Smooth muscle cell of the pulmonary artery (primary cell): Measurements from ENCODE around the gene GFER. TPM values are rescaled to one million over a fixed set of nuclear protein-coding genes. Genes with fewer than 3 reads are reported as not detected.

Experiments
- total RNA-seq: library from RNA; depleted of rRNA; stranded (reverse); fragments of >200 nt; gene quantifications from 2 replicates; pipeline ENCODE4 v1.2.3, GENCODE V29; 2014

The GFER gene
- 8.1 and 15.1 TPM in 2 replicates for total RNA-seq

DNA sequence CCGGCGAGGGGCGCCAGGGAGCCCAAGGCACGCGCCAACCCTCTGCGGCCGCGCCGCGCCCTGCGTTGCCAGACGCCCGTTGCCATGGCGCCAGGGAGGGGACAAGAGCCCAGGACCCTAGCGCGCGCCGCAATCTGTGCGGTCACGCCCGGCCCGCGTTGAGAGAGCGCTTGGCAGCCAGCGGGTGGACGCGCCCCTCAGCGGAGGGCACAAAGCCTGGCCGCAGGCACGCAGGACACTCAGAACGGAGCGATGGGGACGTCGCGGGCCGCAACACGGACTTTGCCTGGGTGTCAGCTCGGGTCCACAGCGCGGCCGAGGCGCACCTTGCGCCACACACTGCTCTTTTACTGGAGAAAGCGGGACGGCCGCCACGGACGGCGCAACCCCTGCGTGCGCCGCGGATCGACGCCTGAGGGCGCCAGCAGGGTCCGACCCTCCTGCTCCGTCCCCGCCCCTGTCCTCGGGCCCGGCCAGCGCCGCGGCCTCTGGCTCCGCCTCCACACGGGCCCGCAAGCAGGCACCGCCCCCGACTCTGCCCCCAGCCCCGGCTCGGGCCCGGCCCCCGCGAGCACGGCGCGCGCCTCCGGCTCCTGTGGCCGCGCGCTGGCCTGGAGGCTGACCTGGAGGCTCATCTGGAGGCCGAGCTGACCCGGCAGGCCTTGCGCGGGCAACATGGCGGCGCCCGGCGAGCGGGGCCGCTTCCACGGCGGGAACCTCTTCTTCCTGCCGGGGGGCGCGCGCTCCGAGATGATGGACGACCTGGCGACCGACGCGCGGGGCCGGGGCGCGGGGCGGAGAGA, at the start of gene GFER:
GFER (plus strand) TSS at position 650 of the 803 bp plus-strand sequence; CDS start at position 676, 26 bp downstream.

GRCh38 chr16:1942810-1943726, 40.9 kb upstream of the GFER start, which contains the start of gene MSRB1:
Gene MSRB1, minus strand, starts transcription at chr16:1943199. Its CDS starts 43 bp downstream, at chr16:1943156.

GRCh38 chr16:1959269-1960039, 24.5 kb upstream of the GFER start, which contains the start of gene NDUFB10:
Gene NDUFB10, plus strand, starts transcription at chr16:1959538. Its CDS starts 87 bp downstream, at chr16:1959625.

DNA sequence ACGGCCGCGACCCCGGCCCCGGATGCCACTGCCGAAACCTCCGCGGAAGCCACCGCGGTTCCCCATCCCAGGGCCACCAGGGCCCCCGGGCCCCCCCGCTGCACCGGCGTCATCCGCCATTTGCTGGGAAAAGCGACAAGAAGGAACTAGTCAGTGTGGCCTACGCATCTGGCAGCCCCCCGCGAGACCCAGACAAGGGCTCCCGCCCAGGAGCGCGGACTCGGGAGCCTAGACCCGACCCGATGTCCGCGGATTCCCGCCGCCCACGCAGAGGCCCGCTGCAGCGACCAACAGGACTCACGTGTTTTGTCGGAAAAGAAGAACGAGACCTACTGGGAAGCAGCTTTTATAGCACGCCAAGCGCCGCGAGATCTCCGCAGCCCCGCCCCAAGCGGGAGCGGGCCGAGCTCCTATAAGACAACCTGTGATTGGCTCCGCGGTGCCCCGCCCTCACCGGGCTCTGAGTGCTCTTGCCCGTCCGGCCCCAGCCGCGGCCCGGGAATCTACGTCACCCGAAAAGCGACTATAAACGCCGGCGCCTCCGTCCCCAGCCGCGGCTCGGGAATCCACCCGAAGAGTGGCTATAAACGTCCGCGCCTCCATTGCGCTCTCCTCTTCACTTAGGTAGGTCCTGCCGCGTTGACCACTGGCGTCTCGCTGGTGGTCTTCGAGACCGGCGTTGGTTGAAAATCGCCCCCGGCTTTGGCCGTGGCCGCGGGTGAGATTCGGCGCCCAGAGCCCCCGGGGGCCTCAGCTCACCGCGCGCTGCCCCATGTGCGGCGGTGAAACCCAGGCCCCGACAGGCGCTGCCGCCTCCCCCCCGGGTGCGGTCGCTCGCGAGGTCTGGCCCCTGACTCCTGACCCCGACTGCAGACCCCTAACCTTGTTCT, 19.2 kb upstream of the GFER start, which contains the start of gene RPS2:
RPS2 (minus strand) TSS at position 321 of the 890 bp plus-strand sequence; CDS start at position 120, 201 bp downstream.

DNA sequence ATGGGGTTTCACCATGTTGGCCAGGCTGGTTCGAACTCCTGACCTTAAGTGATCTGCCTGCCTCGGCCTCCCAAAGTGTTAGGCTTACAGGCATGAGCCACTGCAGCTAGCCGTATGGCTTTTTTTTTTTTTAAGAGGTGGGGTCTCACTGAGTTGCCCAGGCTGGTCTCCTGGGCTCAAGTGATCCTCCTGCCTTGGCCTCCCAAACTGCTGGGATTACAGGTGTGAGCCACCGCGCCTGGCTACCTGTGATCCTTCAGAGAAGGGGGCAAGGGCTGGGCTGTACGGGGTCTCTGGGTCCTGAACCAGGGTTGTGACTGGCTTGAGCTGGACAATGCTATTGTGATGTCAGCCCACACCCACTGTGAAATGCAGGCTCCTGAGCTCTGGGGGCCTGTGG, 17.5 kb upstream of the GFER start, which contains the start of gene RNF151:
RNF151 (plus strand) TSS at position 397 of the 400 bp plus-strand sequence. CDS start 26 bp downstream, outside the sequence.

GRCh38 chr16:1971796-1972489, 12.1 kb upstream of the GFER start, which contains the start of gene TBL3:
Gene TBL3, plus strand, starts transcription at chr16:1972053. Its CDS starts 112 bp downstream, at chr16:1972165.

DNA sequence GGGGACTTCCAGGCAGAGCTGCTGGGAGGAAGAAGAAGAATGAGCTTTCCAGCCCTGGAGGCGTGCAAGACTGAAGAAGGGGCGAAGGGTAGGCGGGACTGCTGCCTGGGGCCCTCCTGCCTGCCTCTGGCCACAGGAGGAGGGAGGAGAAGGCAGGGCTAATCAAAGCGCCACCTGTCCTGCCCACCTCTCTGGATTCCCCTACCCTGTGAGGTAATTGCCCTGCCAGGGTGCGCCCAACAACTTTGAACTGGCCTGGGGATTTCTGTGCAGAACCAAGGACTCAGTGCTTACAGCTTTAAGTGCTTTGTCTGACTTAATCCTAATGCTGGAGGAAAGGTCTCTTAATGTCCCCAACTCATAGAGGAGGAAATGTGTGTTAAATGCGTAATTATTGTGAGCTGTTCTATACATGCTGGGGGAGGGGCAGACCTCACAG, 2.6 kb upstream of the GFER start, which contains the start of gene NOXO1:
NOXO1 (minus strand) TSS at position 72 of the 439 bp plus-strand sequence. CDS start 290 bp downstream, outside the sequence.

GRCh38 chr16:1989209-1990100, 5.5 kb downstream of the GFER start, which contains the start of gene SYNGR3:
Gene SYNGR3, plus strand, starts transcription at chr16:1989970. Its CDS starts 133 bp downstream, at chr16:1990103.

GRCh38 chr16:2009791-2010510, 26.0 kb downstream of the GFER start, which contains the start of gene ZNF598:
Gene ZNF598, minus strand, starts transcription at chr16:2009821.

DNA sequence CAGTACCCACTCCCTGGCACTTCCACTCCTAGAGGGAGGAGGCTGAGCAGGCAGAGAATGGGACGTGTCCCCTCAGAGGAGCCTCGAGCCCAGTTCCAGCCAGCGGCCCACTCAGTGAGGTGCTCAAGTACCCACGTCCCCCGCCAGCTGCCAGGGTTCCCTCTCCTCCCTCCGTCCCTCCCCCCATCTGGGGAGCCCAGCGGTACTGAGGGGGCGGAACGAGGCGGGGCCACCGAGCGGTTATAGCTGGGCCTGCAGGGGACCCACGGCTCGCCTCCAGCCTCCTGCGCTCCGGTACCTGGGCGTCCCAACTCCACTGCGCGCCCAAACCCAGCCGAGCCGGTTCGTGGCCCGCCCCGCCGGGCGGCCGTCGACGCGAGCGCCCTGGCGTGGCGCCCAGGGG, 35.5 kb downstream of the GFER start, which contains the start of gene NPW:
NPW (plus strand) TSS at position 268 of the 403 bp plus-strand sequence.

GRCh38 chr16:2026461-2027023, 42.5 kb downstream of the GFER start, which contains the start of gene NHERF2:
Gene NHERF2, plus strand, starts transcription at chr16:2026902. Its CDS starts 104 bp downstream, at chr16:2027006.

Other genes with a start within 250 kb of the GFER start
- gene NME3, start 212.7 kb upstream of the GFER start, total RNA-seq, result 45.3 and 61.7 TPM in 2 replicates
- 8.5 and 15.9 TPM in 2 replicates for gene EME2, start 211.4 kb upstream of the GFER start, total RNA-seq
- 42.2 and 57.1 TPM in 2 replicates for gene MRPS34, start 211.1 kb upstream of the GFER start, total RNA-seq
- 30.7 and 34.6 TPM in 2 replicates for gene SPSB3, start 201.6 kb upstream of the GFER start, total RNA-seq
- gene NUBP2, start 201.2 kb upstream of the GFER start, total RNA-seq, result 43.3 and 54.7 TPM in 2 replicates
- 0.17 TPM in 1 of 2 replicates, not detected in the other for gene IGFALS, start 190.5 kb upstream of the GFER start, total RNA-seq
- gene HAGH, start 157.4 kb upstream of the GFER start, total RNA-seq, result 50.2 and 86.0 TPM in 2 replicates
- gene FAHD1, start 157.0 kb upstream of the GFER start, total RNA-seq, result 59.8 and 96.2 TPM in 2 replicates
- not detected in 2 replicates for gene MEIOB, start 112.0 kb upstream of the GFER start, total RNA-seq
- not detected in 2 replicates for gene HS3ST6, start 65.8 kb upstream of the GFER start, total RNA-seq
- 5.0 and 7.1 TPM in 2 replicates for gene MSRB1, start 41.0 kb upstream of the GFER start, total RNA-seq
- gene RPL3L, start 29.5 kb upstream of the GFER start, total RNA-seq, result 0.07 TPM in 1 of 2 replicates, not detected in the other
- 123 and 126 TPM in 2 replicates for gene NDUFB10, start 24.7 kb upstream of the GFER start, total RNA-seq
- 1,723 and 1,779 TPM in 2 replicates for gene RPS2, start 19.4 kb upstream of the GFER start, total RNA-seq
- not detected in 2 replicates for gene RNF151, start 17.3 kb upstream of the GFER start, total RNA-seq
- gene TBL3, start 12.1 kb upstream of the GFER start, total RNA-seq, result 43.1 and 56.3 TPM in 2 replicates
- not detected in 2 replicates for gene NOXO1, start 2.7 kb upstream of the GFER start, total RNA-seq
- gene SYNGR3, start 5.8 kb downstream of the GFER start, total RNA-seq, result 4.0 and 12.5 TPM in 2 replicates
- 16.4 and 29.0 TPM in 2 replicates for gene ZNF598, start 25.6 kb downstream of the GFER start, total RNA-seq
- 0.85 and 1.0 TPM in 2 replicates for gene NPW, start 35.6 kb downstream of the GFER start, total RNA-seq
- 66.8 and 76.2 TPM in 2 replicates for gene NHERF2, start 42.7 kb downstream of the GFER start, total RNA-seq
- gene NTHL1, start 63.6 kb downstream of the GFER start, total RNA-seq, result 19.2 and 22.6 TPM in 2 replicates
- 57.9 and 73.0 TPM in 2 replicates for gene TSC2, start 63.8 kb downstream of the GFER start, total RNA-seq
- 276 and 395 TPM in 2 replicates for gene PKD1, start 151.7 kb downstream of the GFER start, total RNA-seq
- 1.2 and 3.1 TPM in 2 replicates for gene RAB26, start 164.4 kb downstream of the GFER start, total RNA-seq
- gene TRAF7, start 171.6 kb downstream of the GFER start, total RNA-seq, result 70.4 and 97.4 TPM in 2 replicates
- gene CASKIN1, start 212.4 kb downstream of the GFER start, total RNA-seq, result 0.20 and 1.7 TPM in 2 replicates
- 24.3 and 28.1 TPM in 2 replicates for gene MLST8, start 221.3 kb downstream of the GFER start, total RNA-seq
- 1.2 and 2.2 TPM in 2 replicates for gene BRICD5, start 226.7 kb downstream of the GFER start, total RNA-seq
- 6.1 and 11.0 TPM in 2 replicates for gene PGP, start 230.6 kb downstream of the GFER start, total RNA-seq
- gene E4F1, start 239.4 kb downstream of the GFER start, total RNA-seq, result 24.2 and 32.3 TPM in 2 replicates